GM12878 (cell line): ENCODE data around the gene BCAS4. TPM values are rescaled to one million over a fixed set of nuclear protein-coding genes. Genes with fewer than 3 reads are reported as not detected.
A peak's percentile ranks its signal among the peaks of the same experiment; 100 is the strongest.

Experiments
- ATAC-seq: fragments of 200-7000 bp; cut with Tn5 transposase; 3 replicates; pipeline ENCODE4 v1.9.1; 2020; ENCODE audit warnings: mild to moderate bottlenecking, moderate library complexity
- BruUV-seq: library from RNA; stranded (reverse); fragments of 400-500 nt; replicated peaks from 2 replicates; lab custom pipeline; 2021; lab: Mats Ljungman, UMichigan
- CTCF ChIA-PET: fragments of 300-600 bp; sonication (Branson Sonifier 250); formaldehyde crosslinking; extraction: SDS; loops from one replicate; lab custom pipeline; 2021; ENCODE audit warnings: inconsistent platforms; lab: Yijun Ruan, JAX
- POLR2A ChIA-PET: fragments of 350-600 bp; formaldehyde crosslinking; extraction: SDS; loops from one replicate; lab custom pipeline; 2021; ENCODE audit warnings: inconsistent platforms; lab: Charles Lee
- RAD21 ChIA-PET: fragments of 300-600 bp; sonication (Branson Sonifier 250); formaldehyde crosslinking; loops from one replicate; lab custom pipeline; 2023; ENCODE audit warnings: antibody characterized with exemption; ENCODE audit not compliant: unreplicated experiment; lab: Charles Lee
- SMC1A ChIA-PET: fragments of 300-600 bp; sonication (Branson Sonifier 250); formaldehyde crosslinking; loops from one replicate; lab custom pipeline; 2023; ENCODE audit not compliant: unreplicated experiment, uncharacterized antibody; lab: Charles Lee
- DNase-seq: peaks from one replicate; pipeline ENCODE4 v3.0.0-alpha.2; 2011; ENCODE audit warnings: low read depth, low spot score
- FAIRE-seq: peaks from 3 replicates; lab custom pipeline; 2011; peaks lifted over from hg19 to GRCh38; lab: Jason Lieb, UNC
- H2AFZ ChIP-seq: 2 replicates; pipeline ENCODE4 v1.6.0; 2011; ENCODE audit warnings: low read depth, low read length, control low read depth; ENCODE audit not compliant: control insufficient read depth
- H3K27ac ChIP-seq: 2 replicates; pipeline ENCODE4 v1.5.1; 2011; ENCODE audit warnings: control low read depth; ENCODE audit not compliant: control insufficient read depth, insufficient read depth
- H3K27me3 ChIP-seq, 2 experiments: replicated peaks in 1 of 2; 2 replicates each; pipeline versions ENCODE4 v1.6.0 to v1.6.1; 2011; ENCODE audit warnings: low read length in 1 of 2; ENCODE audit not compliant: control insufficient read depth in 2 of 2, insufficient read depth in 2 of 2
- H3K36me3 ChIP-seq, 2 experiments: 2 replicates each; pipeline ENCODE4 v1.5.1; 2011; ENCODE audit warnings: low read length in 1 of 2; ENCODE audit not compliant: control insufficient read depth in 2 of 2, insufficient read depth in 2 of 2
- H3K4me1 ChIP-seq: 2 replicates; pipeline ENCODE4 v1.6.1; 2011; ENCODE audit warnings: mild to moderate bottlenecking, low read length, moderate library complexity, mixed read lengths; ENCODE audit not compliant: control insufficient read depth, insufficient read depth
- H3K4me2 ChIP-seq: 2 replicates; pipeline ENCODE4 v1.6.0; 2011; ENCODE audit warnings: control low read depth; ENCODE audit not compliant: control insufficient read depth, insufficient read depth
- H3K4me3 ChIP-seq: fragments of 200-600 bp; sonication (generic); 2 replicates; pipeline ENCODE4 v1.5.1; 2016
- H3K79me2 ChIP-seq: 2 replicates; pipeline ENCODE4 v1.6.0; 2011; ENCODE audit warnings: low read length; ENCODE audit not compliant: control insufficient read depth, insufficient read depth
- H3K9ac ChIP-seq: 2 replicates; pipeline ENCODE4 v1.8.0; 2011; ENCODE audit warnings: low read length, control low read depth, mixed read lengths; ENCODE audit not compliant: control insufficient read depth, insufficient read depth
- H3K9me3 ChIP-seq: replicated peaks from 3 replicates; pipeline ENCODE4 v1.5.1; 2011; ENCODE audit warnings: mild to moderate bottlenecking, low read length; ENCODE audit not compliant: control insufficient read depth, insufficient read depth
- H4K20me1 ChIP-seq: 2 replicates; pipeline ENCODE4 v1.6.0; 2011; ENCODE audit not compliant: control insufficient read depth, insufficient read depth
- ATF7 ChIP-seq: fragments of 450-650 bp; IDR thresholded peaks from 2 replicates; pipeline ENCODE4 v1.6.1; 2016; ENCODE audit warnings: low read depth, mild to moderate bottlenecking
- BHLHE40 ChIP-seq, 2 experiments: fragments of 450-650 bp in 1 of 2; IDR thresholded peaks; 2 replicates each; pipeline ENCODE4 v1.6.1; 2011 to 2017; ENCODE audit warnings: low read depth in 2 of 2, borderline replicate concordance in 1 of 2, improper control_type of control experiment in 1 of 2, low read length in 1 of 2, mild to moderate bottlenecking in 1 of 2
- DPF2 ChIP-seq: fragments of 450-650 bp; IDR thresholded peaks from 2 replicates; pipeline ENCODE4 v1.6.1; 2017; ENCODE audit warnings: mild to moderate bottlenecking
- ELK1 ChIP-seq: IDR thresholded peaks from 2 replicates; pipeline ENCODE4 v1.6.1; 2012; ENCODE audit warnings: low read depth, low read length, improper control_type of control experiment
- ESRRA ChIP-seq: IDR thresholded peaks from 2 replicates; pipeline ENCODE4 v1.6.1; 2012; ENCODE audit warnings: mild to moderate bottlenecking, low read length, improper control_type of control experiment
- HDGF ChIP-seq: fragments of 450-650 bp; IDR thresholded peaks from 2 replicates; pipeline ENCODE4 v1.6.1; 2016; ENCODE audit warnings: antibody characterized with exemption
- KAT2A ChIP-seq: conservative IDR thresholded peaks from 2 replicates; pipeline ENCODE4 v1.6.1; 2011; ENCODE audit warnings: low read depth, low read length; ENCODE audit not compliant: control insufficient read depth
- LARP7 ChIP-seq: fragments of 450-650 bp; IDR thresholded peaks from 2 replicates; pipeline ENCODE4 v1.6.1; 2017; ENCODE audit warnings: mild to moderate bottlenecking
- WGBS: methylation state at CpG from one replicate; pipeline ENCODE4 v1.1.6; 2016; ENCODE audit warnings: low lambda C conversion rate; ENCODE audit not compliant: insufficient replicate concordance, insufficient coverage; ENCODE audit errors: missing lambda C conversion rate; 5-methylcytosine and 5-hydroxymethylcytosine counted together
- in situ Hi-C: fragments of 300-500 bp; cut with MboI; formaldehyde crosslinking; loops from 9 replicates; pipeline ENCODE4 v1.14.3; 2018; ENCODE audit warnings: mixed read lengths
- intact Hi-C: fragments of 100-400 bp; cut with micrococcal nuclease; formaldehyde crosslinking; loops from one replicate; pipeline ENCODE4 v1.14.2; 2022; ENCODE audit not compliant: unreplicated experiment
- polyA plus RNA-seq, 11 experiments: library from polyadenylated mRNA; depleted of rRNA in 4 of 11; unstranded in 6 of 11; stranded (reverse) in 5 of 11; fragments of >200 nt; fragmentation: Nextera tagmentation in 4 of 11; fragmentation: Illumina TruSeq in 1 of 11; extraction: Ambion mirVana in 4 of 11; extraction: Trizol in 1 of 11; gene quantifications; 1 replicate in 1 of 11; 2 replicates in 10 of 11; pipeline versions ENCODE4 v1.2.1 to v1.2.3, GENCODE V29; 2011 to 2016; ENCODE audit warnings: inconsistent platforms in 2 of 11, missing spikeins in 2 of 11, low read depth in 1 of 11
- total RNA-seq, 4 experiments: library from RNA; depleted of rRNA in 3 of 4; stranded (reverse); fragments of >200 nt in 3 of 4; fragmentation: Illumina TruSeq in 1 of 4; extraction: Trizol in 1 of 4; gene quantifications; 2 replicates each; pipeline versions ENCODE4 v1.2.1 to v1.2.3, GENCODE V29; 2013 to 2021

The BCAS4 gene
- total and polyA plus RNA-seq, 10 of the 15 experiments (the other 5 are each of a cell fraction or from before 2014, with no cell fraction given) = 14.8 to 214 (median 65.3) TPM

GRCh38 chr20:50838707-50839385, 44.0 kb downstream of the BCAS4 start:
- peak overlapping the region; percentile 64 for H3K27ac ChIP-seq
- no peaks in the 10 kb centered on the region for H4K20me1 ChIP-seq
- ATAC-seq (0 out of 3 replicates have a peak, but pooled peaks have one; percentile 7), FAIRE-seq (no peak), DNase-seq (no peak)
- no TSS peak for BruUV-seq
- ChIA-PET RAD21 (interaction anchor here (1.8 kb wide), 1 partner anchor 92 kb away, joined by 3 read pairs; the partner anchor contains the start of gene ADNP), POLR2A (no interaction called here), CTCF (interaction anchor here (1.1 to 2.0 kb wide), 4 partner anchors 10 to 90 kb away, joined by 3 to 5 read pairs (median 4); partner anchors contain the start of gene BCAS4), SMC1A (no interaction called here)
- WGBS = 87% methylated on average over 8 of the region's 8 CpGs
- H3K79me2 ChIP-seq = no peaks in the 10 kb centered on the region; the same call in none of the 2 replicates
- no peaks in the 10 kb centered on the region for H3K9me3 ChIP-seq
- TF ChIP-seq BHLHE40 (IDR thresholded peaks at IDR 0.05; ENCODE audit: borderline replicate concordance in 1 of 2, low read depth in 2 of 2, low read length in 1 of 2) (peak in 1 of 2 experiments; percentile 26; a peak in 1 of 4 replicates), DPF2 (no peak)
- intact Hi-C loops (no loop called here), in situ Hi-C loops (no loop called here)
- H3K27me3 ChIP-seq = no peaks in the 10 kb centered on the region
- peaks cover 3 to 13% of the 10 kb centered on the region in 2 experiments for H3K36me3 ChIP-seq
- H3K4me3 ChIP-seq = no peak overlapping the region
- peaks cover 34% of the 10 kb centered on the region for H3K4me1 ChIP-seq
- no peak overlapping the region for H2AFZ ChIP-seq
- peak overlapping the region; percentile 23; the same call in 1 of the 2 replicates for H3K9ac ChIP-seq
- H3K4me2 ChIP-seq = no peak overlapping the region

DNA sequence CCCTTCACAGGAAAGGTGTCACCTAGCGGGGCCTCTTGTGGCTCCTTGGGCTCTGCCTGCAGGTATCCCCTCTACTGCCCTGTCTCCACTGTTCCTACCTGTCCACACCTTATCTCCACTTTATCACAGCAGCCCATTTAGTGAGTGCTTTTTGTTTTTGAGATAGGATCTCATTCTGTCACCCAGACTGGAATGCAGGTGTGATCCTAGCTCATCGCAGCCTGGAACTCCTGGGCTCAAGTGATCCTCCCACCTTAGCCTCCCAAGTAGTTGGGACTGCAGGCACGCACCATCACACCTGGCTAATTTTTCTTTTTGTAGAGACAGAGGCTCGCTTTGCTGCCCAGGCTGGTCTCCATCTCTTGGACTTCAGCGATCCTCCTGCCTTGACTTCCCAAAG, 48.0 kb downstream of the BCAS4 start:
- no peak overlapping the region for H3K4me2 ChIP-seq
- H4K20me1 ChIP-seq = no peaks in the 10 kb centered on the region
- ChIA-PET CTCF (no interaction called here), SMC1A (interaction anchor here (1.9 kb wide), 1 partner anchor 21 kb away, joined by 7 read pairs; no protein-coding TSS in a partner anchor), POLR2A (no interaction called here), RAD21 (interaction anchor here (1.6 to 2.2 kb wide), 2 partner anchors 21 to 43 kb away, joined by 3 to 10 read pairs; no protein-coding TSS in a partner anchor)
- 97% methylated on average over 5 of the region's 5 CpGs for WGBS
- H3K79me2 ChIP-seq = no peaks in the 10 kb centered on the region; the same call in none of the 2 replicates
- BruUV-seq = no TSS peak
- H3K36me3 ChIP-seq = peaks cover 7 to 12% of the 10 kb centered on the region in 2 experiments
- in situ Hi-C loops = no loop called here
- FAIRE-seq = no peak
- intact Hi-C loops = no loop called here
- H3K4me3 ChIP-seq = no peak overlapping the region
- TF ChIP-seq ELK1 (no peak), ESRRA (no peak), LARP7 (no peak), HDGF (no peak), KAT2A (no peak), ATF7 (no peak)
- no peaks in the 10 kb centered on the region for H3K27me3 ChIP-seq
- H3K4me1 ChIP-seq = peaks cover 44% of the 10 kb centered on the region
- H2AFZ ChIP-seq = no peak overlapping the region
- peak overlapping the region; percentile 96; the same call in 1 of the 2 replicates for H3K27ac ChIP-seq
- ATAC-seq = no peak
- no peak overlapping the region for H3K9ac ChIP-seq
- H3K9me3 ChIP-seq = no peaks in the 10 kb centered on the region
- no peak for DNase-seq
